ENCODE measurements around the gene SORL1-AS1.

The SORL1-AS1 gene

DNA sequence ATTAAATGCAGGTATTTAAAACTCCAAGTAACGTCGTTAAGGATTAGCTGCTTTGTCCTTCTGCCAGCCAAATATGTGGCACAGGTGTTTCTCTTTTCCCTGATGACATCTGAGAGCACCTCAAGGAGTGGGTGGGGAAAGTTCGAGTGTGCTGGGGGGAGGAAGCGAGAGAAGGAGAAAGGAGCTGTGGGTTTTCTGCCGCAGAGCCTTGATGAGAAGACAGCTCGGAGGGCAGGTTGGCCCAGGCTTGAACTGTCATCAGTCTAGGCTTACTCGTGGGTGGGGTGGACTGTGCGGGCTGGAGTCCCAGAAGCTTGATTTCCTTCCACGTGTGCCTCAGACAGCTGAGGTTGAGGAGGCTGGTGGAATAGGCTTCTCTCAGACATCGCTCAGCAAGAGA is 15.2 kb upstream of the SORL1-AS1 start:
- in situ Hi-C loops (cut with MboI; ENCODE audit: low sequenced_read_pairs, unreplicated experiment): no loop called here
- peak; percentile 79 for DNase-seq (ENCODE audit: low spot score)
- no peak for TF ChIP-seq CTCF (IDR thresholded peaks at IDR 0.05; ENCODE audit: borderline replicate concordance, control extremely low read depth, extremely low read depth, insufficient read depth, missing control alignments)

- DNase-seq (ENCODE audit: low spot score): no peak
- in situ Hi-C loops (cut with MboI; ENCODE audit: low sequenced_read_pairs, unreplicated experiment): no loop called here
- no peak for TF ChIP-seq CTCF (IDR thresholded peaks at IDR 0.05; ENCODE audit: borderline replicate concordance, control extremely low read depth, extremely low read depth, insufficient read depth, missing control alignments)
Observed at GRCh38 chr11:121467471-121467870, 14.7 kb upstream of the SORL1-AS1 start.

DNA sequence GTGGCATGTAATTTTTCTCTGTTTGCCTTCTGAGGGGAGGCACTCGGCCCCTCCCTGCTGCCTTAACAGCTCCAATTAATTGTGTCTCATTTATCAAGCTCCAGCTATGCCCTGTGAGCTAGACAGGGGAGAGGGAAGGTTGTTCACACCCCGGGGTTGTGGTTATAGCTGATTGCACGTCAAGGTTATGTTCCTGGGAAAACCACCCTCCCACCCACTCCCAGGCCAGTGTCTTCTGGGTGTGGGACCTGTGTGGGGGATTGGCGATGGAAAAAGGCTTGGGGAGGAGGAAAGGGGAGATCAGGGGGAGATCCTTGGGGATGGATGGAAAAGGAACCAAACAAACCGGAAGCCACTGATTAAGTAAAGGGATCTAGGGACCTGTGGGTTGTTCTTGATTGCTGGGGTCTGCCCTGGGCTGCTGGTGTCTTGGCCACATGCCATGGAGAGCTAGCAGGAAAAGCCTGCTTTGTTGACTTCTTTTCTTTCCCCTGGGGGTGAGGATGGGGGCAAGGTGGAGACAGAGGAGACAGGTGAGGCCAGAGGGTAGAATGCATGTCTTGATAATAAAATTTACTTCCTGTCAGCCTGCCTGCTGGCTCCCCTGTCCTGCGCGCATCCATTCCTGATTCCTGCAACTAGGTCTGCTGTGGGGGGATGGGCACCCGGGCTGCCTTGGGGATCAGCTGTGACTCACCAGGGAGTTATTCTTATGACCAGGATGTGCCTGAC is 13.5 kb upstream of the SORL1-AS1 start:
- no peak for DNase-seq (ENCODE audit: low spot score)
- in situ Hi-C loops (cut with MboI; ENCODE audit: low sequenced_read_pairs, unreplicated experiment): no loop called here
- TF ChIP-seq CTCF (IDR thresholded peaks at IDR 0.05; ENCODE audit: borderline replicate concordance, control extremely low read depth, extremely low read depth, insufficient read depth, missing control alignments): no peak

DNA sequence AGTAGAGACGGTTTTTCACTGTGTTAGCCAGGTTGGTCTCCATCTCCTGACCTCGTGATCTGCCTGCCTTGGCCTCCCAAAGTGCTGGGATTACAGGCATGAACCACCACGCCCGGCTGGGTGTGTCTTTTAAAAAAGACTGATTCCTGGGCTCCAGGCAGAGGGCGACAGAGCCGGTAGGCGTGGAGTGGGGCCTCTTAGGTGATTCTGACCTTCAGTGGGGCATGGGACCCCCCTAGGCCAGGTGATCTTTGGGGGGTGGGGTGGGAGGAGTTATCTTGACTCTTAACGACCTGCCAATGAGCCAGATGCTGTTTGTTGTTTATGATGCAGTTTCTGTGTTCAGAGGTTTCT is 12.9 kb upstream of the SORL1-AS1 start:
- in situ Hi-C loops (cut with MboI; ENCODE audit: low sequenced_read_pairs, unreplicated experiment): no loop called here
- no peak for TF ChIP-seq CTCF (IDR thresholded peaks at IDR 0.05; ENCODE audit: borderline replicate concordance, control extremely low read depth, extremely low read depth, insufficient read depth, missing control alignments)
- DNase-seq (ENCODE audit: low spot score): no peak

DNA sequence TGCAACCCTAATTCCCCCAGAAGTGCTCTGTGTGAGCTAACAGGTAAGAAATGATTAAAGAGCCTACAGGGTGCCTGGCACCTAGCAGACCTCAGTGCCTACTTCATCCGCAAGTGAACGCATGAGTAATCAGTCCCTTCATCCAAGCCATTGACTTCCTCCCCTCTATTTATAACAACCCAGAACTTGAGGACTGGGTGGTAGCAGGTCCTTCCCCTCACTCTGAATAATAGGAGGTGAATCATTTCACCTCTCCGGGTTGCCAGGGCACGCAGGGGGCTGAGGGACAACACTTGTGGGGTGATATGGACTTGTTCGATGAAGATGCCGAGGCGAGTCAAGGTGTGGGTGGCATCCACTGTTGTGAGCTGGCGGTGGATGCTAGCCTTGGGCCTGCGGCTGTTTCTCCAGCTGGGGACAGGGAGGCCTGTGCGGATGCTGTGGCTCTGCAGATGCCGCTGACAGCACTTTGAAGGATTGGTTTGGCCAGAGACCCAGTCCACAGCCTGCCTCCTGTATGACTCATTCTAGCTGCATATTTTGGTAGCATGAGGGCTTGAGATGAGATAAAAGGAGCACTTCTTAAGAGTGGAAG is 11.7 kb upstream of the SORL1-AS1 start:
- TF ChIP-seq CTCF (IDR thresholded peaks at IDR 0.05; ENCODE audit: borderline replicate concordance, control extremely low read depth, extremely low read depth, insufficient read depth, missing control alignments): no peak
- DNase-seq (ENCODE audit: low spot score): no peak
- in situ Hi-C loops (cut with MboI; ENCODE audit: low sequenced_read_pairs, unreplicated experiment): no loop called here

GRCh38 chr11:121463689-121464335 is 11.0 kb upstream of the SORL1-AS1 start:
- no peak for TF ChIP-seq CTCF (IDR thresholded peaks at IDR 0.05; ENCODE audit: borderline replicate concordance, control extremely low read depth, extremely low read depth, insufficient read depth, missing control alignments)
- in situ Hi-C loops (cut with MboI; ENCODE audit: low sequenced_read_pairs, unreplicated experiment): no loop called here
- DNase-seq (ENCODE audit: low spot score): no peak

All from GM13976 (cell line).